BJ (cell line): Measurements from ENCODE around the gene RPL10A. TPM values are rescaled to one million over a fixed set of nuclear protein-coding genes. Genes with fewer than 3 reads are reported as not detected.

ENCODE experiments used
- CTCF ChIA-PET: fragments of 350-600 bp; formaldehyde crosslinking; extraction: SDS; loops from one replicate; lab custom pipeline; 2021; ENCODE audit warnings: antibody characterized with exemption, inconsistent platforms; lab: Yijun Ruan, JAX
- POLR2A ChIA-PET: fragments of 300-600 bp; sonication (Branson Sonifier 250); formaldehyde crosslinking; extraction: SDS; loops from one replicate; lab custom pipeline; 2021; ENCODE audit warnings: antibody characterized with exemption; lab: Charles Lee
- DNase-seq: peaks from one replicate; pipeline ENCODE4 v3.0.0-alpha.2; 2011; ENCODE audit warnings: low read depth
- H3K27me3 ChIP-seq: 2 replicates; pipeline ENCODE4 v1.6.0; 2011; ENCODE audit warnings: low read length; ENCODE audit not compliant: control insufficient read depth, insufficient read depth
- H3K36me3 ChIP-seq: 2 replicates; pipeline ENCODE4 v1.5.1; 2011; ENCODE audit warnings: low read length; ENCODE audit not compliant: control insufficient read depth, insufficient read depth
- H3K4me3 ChIP-seq: 2 replicates; pipeline ENCODE4 v1.5.1; 2011; ENCODE audit warnings: low read depth, mild to moderate bottlenecking, control low read depth, low read length
- CTCF ChIP-seq: IDR thresholded peaks from 2 replicates; pipeline ENCODE4 v1.5.1; 2011; ENCODE audit warnings: low read depth, mild to moderate bottlenecking, control low read depth, inconsistent platforms, low read length, moderate library complexity; ENCODE audit not compliant: insufficient read depth
- polyA plus RNA-seq: library from polyadenylated mRNA; depleted of rRNA; stranded (reverse); fragments of >200 nt; gene quantifications from 2 replicates; pipeline ENCODE4 v1.2.3, GENCODE V29; 2011

The RPL10A gene
- polyA plus RNA-seq, 1 experiment = 2,524 TPM

- Histone ChIP-seq H3K36me3 (peaks cover 34% of the 10 kb centered on the region), H3K4me3 (no peak overlapping the region), H3K27me3 (no peaks in the 10 kb centered on the region)
- no peak for TF ChIP-seq CTCF
- ChIA-PET CTCF (interaction anchor here (0.8 to 1.8 kb wide), 3 partner anchors 10 to 49 kb away, joined by 3 to 5 read pairs (median 4); no protein-coding TSS in a partner anchor), POLR2A (interaction anchor here (0.5 to 0.6 kb wide), 2 partner anchors 9 to 421 kb away, joined by 5 to 11 read pairs; no protein-coding TSS in a partner anchor)
- DNase-seq = no peak
Measured at GRCh38 chr6:35473075-35473849, 5.1 kb downstream of the RPL10A start.

- no peak for TF ChIP-seq CTCF
- ChIA-PET CTCF (interaction anchor here (1.4 kb wide), 1 partner anchor 24 kb away, joined by 5 read pairs; no protein-coding TSS in a partner anchor), POLR2A (interaction anchor here (0.6 kb wide), 1 partner anchor 8 kb away, joined by 11 read pairs; no protein-coding TSS in a partner anchor)
- peaks cover 37% of the 10 kb centered on the region for H3K36me3 ChIP-seq
- H3K27me3 ChIP-seq = no peaks in the 10 kb centered on the region
- DNase-seq = no peak
- H3K4me3 ChIP-seq = no peak overlapping the region
Measured at GRCh38 chr6:35473850-35474130, 5.6 kb downstream of the RPL10A start.

- ChIA-PET CTCF (interaction anchor here (1.4 kb wide), 1 partner anchor 25 kb away, joined by 5 read pairs; no protein-coding TSS in a partner anchor), POLR2A (interaction anchor here (0.6 kb wide), 2 partner anchors 8 to 11 kb away, joined by 3 to 11 read pairs; no protein-coding TSS in a partner anchor)
- H3K36me3 ChIP-seq = peaks cover 37% of the 10 kb centered on the region
- no peak overlapping the region for H3K4me3 ChIP-seq
- H3K27me3 ChIP-seq = no peaks in the 10 kb centered on the region
- no peak for DNase-seq
- no peak for TF ChIP-seq CTCF
Measured at GRCh38 chr6:35474131-35474941, 6.1 kb downstream of the RPL10A start.

- H3K4me3 ChIP-seq = no peak overlapping the region
- TF ChIP-seq CTCF = no peak
- no peak for DNase-seq
- peaks cover 36% of the 10 kb centered on the region for H3K36me3 ChIP-seq
- ChIA-PET POLR2A (no interaction called here), CTCF (no interaction called here)
- H3K27me3 ChIP-seq = no peaks in the 10 kb centered on the region
Measured at GRCh38 chr6:35474942-35475570, 6.9 kb downstream of the RPL10A start.
